H9 (cell line): ENCODE measurements around the gene SIVA1. TPM values are rescaled to one million over a fixed set of nuclear protein-coding genes. Genes with fewer than 3 reads are reported as not detected.

Experiments used
- DNase-seq: peaks from one replicate; pipeline ENCODE4 v3.0.0-alpha.2; 2017
- H2AFZ ChIP-seq: one replicate; pipeline ENCODE4 v1.6.1; 2013; ENCODE audit warnings: mild to moderate bottlenecking, low read length, control low read depth, moderate library complexity
- H2AK5ac ChIP-seq: 2 replicates; pipeline ENCODE4 v1.6.1; 2013; ENCODE audit warnings: low read length, control low read depth, mixed read lengths; ENCODE audit not compliant: insufficient read length
- H2BK120ac ChIP-seq: one replicate; pipeline ENCODE4 v1.6.1; 2013; ENCODE audit warnings: low read depth, mild to moderate bottlenecking, low read length, control low read depth, inconsistent platforms; ENCODE audit not compliant: poor library complexity, severe bottlenecking
- H2BK12ac ChIP-seq: 2 replicates; pipeline ENCODE4 v1.6.1; 2013; ENCODE audit warnings: low read length, control low read depth, mixed read lengths, low read depth; ENCODE audit not compliant: insufficient read length
- H2BK15ac ChIP-seq: 2 replicates; pipeline ENCODE4 v1.6.1; 2013; ENCODE audit warnings: low read depth, low read length, control low read depth
- H2BK20ac ChIP-seq: one replicate; pipeline ENCODE4 v1.6.1; 2013; ENCODE audit warnings: low read depth, mild to moderate bottlenecking, low read length, control low read depth, inconsistent platforms; ENCODE audit not compliant: poor library complexity, severe bottlenecking
- H2BK5ac ChIP-seq: 2 replicates; pipeline ENCODE4 v1.6.1; 2013; ENCODE audit warnings: low read length, control low read depth, mixed read lengths; ENCODE audit not compliant: insufficient read length
- H3K14ac ChIP-seq: 2 replicates; pipeline ENCODE4 v1.6.1; 2013; ENCODE audit warnings: low read length, control low read depth; ENCODE audit not compliant: insufficient read depth
- H3K18ac ChIP-seq: 2 replicates; pipeline ENCODE4 v1.6.1; 2013; ENCODE audit warnings: low read depth, mild to moderate bottlenecking, mixed read lengths, low read length, control low read depth; ENCODE audit not compliant: insufficient read length
- H3K23ac ChIP-seq: 2 replicates; pipeline ENCODE4 v1.6.1; 2013; ENCODE audit warnings: low read length, control low read depth, mixed read lengths, low read depth; ENCODE audit not compliant: insufficient read length
- H3K23me2 ChIP-seq: 2 replicates; pipeline ENCODE4 v1.6.1; 2013; ENCODE audit warnings: low read depth, mild to moderate bottlenecking, mixed read lengths, low read length, control low read depth; ENCODE audit not compliant: insufficient read length, poor library complexity, severe bottlenecking
- H3K27ac ChIP-seq: 2 replicates; pipeline ENCODE4 v1.5.1; 2013; ENCODE audit warnings: low read length, control low read depth, mixed read lengths, low read depth; ENCODE audit not compliant: insufficient read length
- H3K27me3 ChIP-seq: 2 replicates; pipeline ENCODE4 v1.6.1; 2013; ENCODE audit warnings: low read length, control low read depth, inconsistent platforms; ENCODE audit not compliant: insufficient read depth
- H3K4ac ChIP-seq: 2 replicates; pipeline ENCODE4 v1.6.1; 2013; ENCODE audit warnings: low read depth, mild to moderate bottlenecking, control low read depth, inconsistent platforms, low read length, moderate library complexity
- H3K4me1 ChIP-seq: 2 replicates; pipeline ENCODE4 v1.6.1; 2013; ENCODE audit warnings: low read length, control low read depth, inconsistent platforms; ENCODE audit not compliant: insufficient read depth
- H3K4me2 ChIP-seq: 2 replicates; pipeline ENCODE4 v1.6.1; 2013; ENCODE audit warnings: low read length, control low read depth, mixed read lengths; ENCODE audit not compliant: insufficient read length, insufficient read depth
- H3K56ac ChIP-seq: 2 replicates; pipeline ENCODE4 v1.6.1; 2013; ENCODE audit warnings: low read depth, mild to moderate bottlenecking, mixed read lengths, low read length, control low read depth; ENCODE audit not compliant: insufficient read length
- H3K79me1 ChIP-seq: 2 replicates; pipeline ENCODE4 v1.6.1; 2013; ENCODE audit warnings: low read depth, mild to moderate bottlenecking, moderate library complexity, low read length, control low read depth, inconsistent platforms; ENCODE audit not compliant: insufficient read depth, poor library complexity, severe bottlenecking
- H3K79me2 ChIP-seq: 2 replicates; pipeline ENCODE4 v1.6.1; 2013; ENCODE audit warnings: low read length, control low read depth, inconsistent platforms; ENCODE audit not compliant: insufficient read depth
- H3K9ac ChIP-seq: 2 replicates; pipeline ENCODE4 v1.6.1; 2013; ENCODE audit warnings: low read length, control low read depth, mixed read lengths; ENCODE audit not compliant: insufficient read length; ENCODE audit errors: extremely low read depth
- H3K9me3 ChIP-seq: one replicate; pipeline ENCODE4 v1.6.1; 2013; ENCODE audit warnings: low read depth, low read length, inconsistent platforms; ENCODE audit not compliant: control insufficient read depth
- H3T11ph ChIP-seq: one replicate; pipeline ENCODE4 v1.6.1; 2013; ENCODE audit warnings: mild to moderate bottlenecking, low read length, control low read depth, inconsistent platforms
- H4K20me1 ChIP-seq: one replicate; pipeline ENCODE4 v1.6.1; 2013; ENCODE audit not compliant: control insufficient read depth, insufficient read length, insufficient read depth
- H4K5ac ChIP-seq: 2 replicates; pipeline ENCODE4 v1.6.1; 2013; ENCODE audit warnings: low read depth, mild to moderate bottlenecking, mixed read lengths, low read length, control low read depth; ENCODE audit not compliant: insufficient read length
- H4K8ac ChIP-seq: replicated peaks from 2 replicates; pipeline ENCODE4 v1.6.1; 2013; ENCODE audit warnings: low read length, control low read depth, mixed read lengths, low read depth; ENCODE audit not compliant: insufficient read length
- H4K91ac ChIP-seq: 2 replicates; pipeline ENCODE4 v1.6.1; 2013; ENCODE audit warnings: low read depth, mild to moderate bottlenecking, moderate library complexity, mixed read lengths, low read length, control low read depth; ENCODE audit not compliant: insufficient read length
- H3K27ac Mint-ChIP-seq, 3 experiments: 2 replicates in 2 of 3; 3 replicates in 1 of 3; pipeline ENCODE4 v1.8.0; 2020 to 2021; ENCODE audit warnings: mixed read lengths in 3 of 3, mild to moderate bottlenecking in 1 of 3, moderate library complexity in 1 of 3
- H3K27me3 Mint-ChIP-seq: 2 replicates; pipeline ENCODE4 v1.8.0; 2021; ENCODE audit warnings: low read depth, mild to moderate bottlenecking, moderate library complexity, mixed read lengths
- H3K36me3 Mint-ChIP-seq, 3 experiments: 2 replicates in 2 of 3; 3 replicates in 1 of 3; pipeline ENCODE4 v1.8.0; 2020 to 2021; ENCODE audit warnings: low read depth in 3 of 3, mixed read lengths in 3 of 3; ENCODE audit not compliant: insufficient read depth in 1 of 3
- H3K4me1 Mint-ChIP-seq, 2 experiments: 2 replicates each; pipeline ENCODE4 v1.8.0; 2020; ENCODE audit warnings: mixed read lengths in 2 of 2
- H3K4me3 Mint-ChIP-seq, 2 experiments: 2 replicates in 1 of 2; 3 replicates in 1 of 2; pipeline ENCODE4 v1.8.0; 2020 to 2021; ENCODE audit warnings: mild to moderate bottlenecking in 2 of 2, mixed read lengths in 2 of 2, moderate library complexity in 1 of 2
- H3K9me3 Mint-ChIP-seq, 2 experiments: 2 replicates in 1 of 2; 3 replicates in 1 of 2; pipeline ENCODE4 v1.8.0; 2020; ENCODE audit warnings: mild to moderate bottlenecking in 2 of 2, mixed read lengths in 2 of 2, moderate library complexity in 1 of 2
- CTCF ChIP-seq: fragments of 200-600 bp; sonication (generic); conservative IDR thresholded peaks from 3 replicates; pipeline ENCODE4 v1.8.0; 2021; ENCODE audit warnings: antibody characterized with exemption, mild to moderate bottlenecking
- WGBS: extraction: QIAGEN DNeasy Blood & Tissue Kit; methylation state at CpG from one replicate; pipeline ENCODE4 v1.1.7; 2013; ENCODE audit warnings: missing lambda C conversion rate, low lambda C conversion rate, mixed read lengths; ENCODE audit not compliant: insufficient read length; ENCODE audit errors: extremely low coverage; 5-methylcytosine and 5-hydroxymethylcytosine counted together
- total RNA-seq: library from RNA; stranded (reverse); gene quantifications from 2 replicates; pipeline ENCODE4 v1.2.1, GENCODE V29; 2021

The SIVA1 gene
- total RNA-seq, 1 experiment from 2014 or later, result 125 TPM

GRCh38 chr14:104805941-104806624 lies 53.1 kb downstream of the SIVA1 start:
- H3K56ac ChIP-seq, result no peak overlapping the region
- H3K4me1 Mint-ChIP-seq, result 0 out of 4 replicates have a peak, but pooled peaks cover 0 to 2% of the 10 kb centered on the region in 2 experiments
- no peak overlapping the region for H3T11ph ChIP-seq
- H4K5ac ChIP-seq, result no peak overlapping the region
- no peak overlapping the region for H2BK15ac ChIP-seq
- H3K4ac ChIP-seq, result no peak overlapping the region
- H2BK120ac ChIP-seq, result no peak overlapping the region
- no peak overlapping the region for H3K4me3 Mint-ChIP-seq
- no peaks in the 10 kb centered on the region for H4K20me1 ChIP-seq
- peaks cover 4% of the 10 kb centered on the region for H3K23me2 ChIP-seq
- no peak overlapping the region for H3K27ac Mint-ChIP-seq
- no peak overlapping the region for H4K8ac ChIP-seq
- H3K27me3 Mint-ChIP-seq, result peaks cover 44% of the 10 kb centered on the region
- DNase-seq, result no peak
- H2AK5ac ChIP-seq, result no peak overlapping the region
- H3K9me3 ChIP-seq, result no peaks in the 10 kb centered on the region
- no peak overlapping the region for H2BK12ac ChIP-seq
- no peak overlapping the region for H2AFZ ChIP-seq
- peaks cover 16% of the 10 kb centered on the region; the same call in 1 of the 2 replicates for H3K27me3 ChIP-seq
- no peak overlapping the region for H2BK20ac ChIP-seq
- H3K79me2 ChIP-seq, result no peaks in the 10 kb centered on the region
- no CpG with 5 or more reads among the region's 14 CpGs for WGBS
- no peak for TF ChIP-seq CTCF
- H3K14ac ChIP-seq, result no peak overlapping the region
- H3K9me3 Mint-ChIP-seq, result peaks cover 4 to 5% of the 10 kb centered on the region in 2 experiments; a peak in 4 of 5 replicates
- H3K18ac ChIP-seq, result no peak overlapping the region
- H3K9ac ChIP-seq, result no peak overlapping the region
- H3K79me1 ChIP-seq, result no peaks in the 10 kb centered on the region
- H3K4me2 ChIP-seq, result no peak overlapping the region
- no peak overlapping the region for H3K27ac ChIP-seq
- H2BK5ac ChIP-seq, result no peak overlapping the region
- peaks cover 0 to 4% (median 0%) of the 10 kb centered on the region in 3 experiments; a peak in 3 of 7 replicates for H3K36me3 Mint-ChIP-seq
- H3K4me1 ChIP-seq, result no peaks in the 10 kb centered on the region
- H3K23ac ChIP-seq, result no peak overlapping the region
- no peak overlapping the region for H4K91ac ChIP-seq
